Heart left ventricle (tissue), 16 donors: ENCODE data around the gene EIPR1. TPM values are rescaled to one million over a fixed set of nuclear protein-coding genes. Genes with fewer than 3 reads are reported as not detected.
A peak's percentile ranks its signal among the peaks of the same experiment; 100 is the strongest.

Source experiments
- ATAC-seq, 4 donors: fragments of 200-7000 bp; cut with Tn5 transposase; one replicate each; pipeline ENCODE4 v1.9.1; 2020 to 2022; ENCODE audit warnings: moderate library complexity in 4 of 4, mild to moderate bottlenecking in 3 of 4, moderate number of reproducible peaks in 1 of 4
- DNase-seq, 5 donors: peaks; one replicate each; pipeline ENCODE4 v3.0.0-alpha.2; 2020
- H3K27ac ChIP-seq, 12 donors: fragments of 200-600 bp; sonication (generic) in 4 of 12; one replicate each; pipeline versions ENCODE4 v1.5.0 to v1.8.0; 2016 to 2022; ENCODE audit warnings: mild to moderate bottlenecking in 2 of 12
- H3K27me3 ChIP-seq, 9 donors: fragments of 200-600 bp; sonication (generic) in 2 of 9; one replicate each; pipeline versions ENCODE4 v1.5.1 to v1.8.0; 2016 to 2022; ENCODE audit warnings: mild to moderate bottlenecking in 3 of 9
- H3K36me3 ChIP-seq, 9 donors: fragments of 200-600 bp; sonication (generic) in 2 of 9; one replicate each; pipeline versions ENCODE4 v1.5.0 to v1.8.0; 2018 to 2022; ENCODE audit warnings: mild to moderate bottlenecking in 2 of 9
- H3K4me1 ChIP-seq, 12 donors: fragments of 200-600 bp; sonication (generic) in 4 of 12; one replicate each; pipeline versions ENCODE4 v1.5.0 to v1.8.0; 2016 to 2022; ENCODE audit warnings: mild to moderate bottlenecking in 3 of 12
- H3K4me3 ChIP-seq, 12 donors: fragments of 200-600 bp; sonication (generic) in 4 of 12; one replicate each; pipeline versions ENCODE4 v1.5.0 to v1.8.0; 2017 to 2022; ENCODE audit warnings: mild to moderate bottlenecking in 9 of 12, moderate library complexity in 4 of 12
- H3K9me3 ChIP-seq, 12 donors: fragments of 200-600 bp; sonication (generic) in 4 of 12; one replicate each; pipeline versions ENCODE4 v1.5.0 to v1.8.0; 2016 to 2022; ENCODE audit warnings: mild to moderate bottlenecking in 1 of 12
- CTCF ChIP-seq, 12 donors: fragments of 200-600 bp; sonication (generic) in 4 of 12; IDR thresholded peaks; one replicate each; pipeline versions ENCODE4 v1.5.0 to v1.8.0; 2018 to 2022; ENCODE audit warnings: antibody characterized with exemption in 12 of 12, mild to moderate bottlenecking in 5 of 12
- POLR2A ChIP-seq, 2 donors: fragments of 450-650 bp; IDR thresholded peaks; one replicate each; pipeline ENCODE4 v1.6.1; 2017; ENCODE audit warnings: antibody characterized with exemption in 2 of 2, mild to moderate bottlenecking in 2 of 2, moderate library complexity in 2 of 2
- WGBS, 4 donors: extraction: QIAGEN DNeasy Blood & Tissue Kit in 2 of 4; methylation state at CpG; one replicate each; pipeline versions ENCODE4 v1.1.5 to v1.1.7; 2013 to 2018; 5-methylcytosine and 5-hydroxymethylcytosine counted together
- intact Hi-C, 10 donors: fragments of 100-400 bp; cut with DNase I; formaldehyde crosslinking; loops; one replicate each; pipeline versions ENCODE4 v1.11.1 to v1.14.2; 2022
- polyA plus RNA-seq, 2 donors: library from polyadenylated mRNA; stranded (reverse); fragments of 200-250 nt; gene quantifications; one replicate each; pipeline ENCODE4 v1.2.3, GENCODE V29; 2013
- total RNA-seq, 9 donors: library from RNA; depleted of rRNA in 2 of 9; stranded (reverse); fragments of >200 nt in 2 of 9; fragmentation: NEBNext Ultra II Directional in 3 of 9; extraction: Animal tissue kit (Norgen Biotek cat#: 25700) in 3 of 9; gene quantifications; one replicate each; pipeline versions ENCODE4 v1.1.0 to v1.2.4, GENCODE V29; 2016 to 2023
- donor health status: ischemic (EF 13 %, LVEDD 7.1; RV severe dilation, severe dysfunction).
- donor health status: healthy with polysubstance abuse.
- donor health status: DM: no; HTN: yes; CAD: no.
- donor health status: DM: no; HTN: no; CAD: no.
- donor health status: ischemic (EF 25% LVEDD 6.9; RV normal size, moderate dysfunction).
- donor health status: ischemic (EF 25% LVEDD 5.7; RV mildly dilated, moderate dysfunction).
- donor health status: healthy.
- donor health status: DM: yes; HTN: yes; CAD: no.
- donor health status: ischemic (EF 35%, LVEDD 5.7; RV mildly dilated, moderate dysfunction).
- donor health status: nonischemic (EF 11% LVEDD 7.7; RV severe dilation, severe dysfunction).
- donor health status: DM: yes; HTN: yes; CAD: no.
- donor health status: PGD.
- donor health status: ischemic (EF 29% LVEDD 5.4; RV normal size, mild dysfunction).
- donor health status: nonischemic (EF 23%, LVEDD 6.1; RV moderate dilation, normal function).

Gene EIPR1
- total and polyA plus RNA-seq, 11 donors, result 7.9 to 26.1 (median 13.3) TPM

- no peak for TF ChIP-seq CTCF (IDR thresholded peaks at IDR 0.05)
- no peak overlapping the region for H3K27ac ChIP-seq
- H3K9me3 ChIP-seq, result no peaks in the 10 kb centered on the region
- no peak for DNase-seq
- H3K27me3 ChIP-seq, result no peaks in the 10 kb centered on the region
- 92 to 100% (median 98%) methylated on average over 6 to 26 of the region's 26 CpGs for whole genome bisulfite sequencing, 4 donors
- H3K36me3 ChIP-seq, result peaks cover 0 to 16% (median 0%) of the 10 kb centered on the region in 9 donors
- H3K4me3 ChIP-seq, result no peak overlapping the region
- ATAC-seq, result no peak
- no peaks in the 10 kb centered on the region for H3K4me1 ChIP-seq
- intact Hi-C loops, result no loop called here
Observed at GRCh38 chr2:3319745-3320566, 57.7 kb downstream of the EIPR1 start.

- H3K27ac ChIP-seq, result no peak overlapping the region
- H3K9me3 ChIP-seq, result no peaks in the 10 kb centered on the region
- peak in 1 of 5 donors; percentile 42 for DNase-seq
- no peak for ATAC-seq
- peaks cover 0 to 16% (median 0%) of the 10 kb centered on the region in 9 donors for H3K36me3 ChIP-seq
- intact Hi-C loops, result no loop called here
- no peaks in the 10 kb centered on the region for H3K27me3 ChIP-seq
- TF ChIP-seq POLR2A (IDR thresholded peaks at IDR 0.05), result no peak
- no peak for TF ChIP-seq CTCF (IDR thresholded peaks at IDR 0.05)
- H3K4me1 ChIP-seq, result no peaks in the 10 kb centered on the region
- H3K4me3 ChIP-seq, result no peak overlapping the region
- 89 to 97% (median 93%) methylated on average over 12 to 13 of the region's 13 CpGs for WGBS, 4 donors
Observed at GRCh38 chr2:3319134-3319533, 58.5 kb downstream of the EIPR1 start.

GRCh38 chr2:3317871-3318590 lies 59.6 kb downstream of the EIPR1 start:
- Histone ChIP-seq H3K4me3 (no peak overlapping the region), H3K27ac (no peak overlapping the region), H3K9me3 (no peaks in the 10 kb centered on the region), H3K4me1 (no peaks in the 10 kb centered on the region), H3K36me3 (peaks cover 0 to 16% (median 0%) of the 10 kb centered on the region in 9 donors), H3K27me3 (no peaks in the 10 kb centered on the region)
- TF ChIP-seq POLR2A (IDR thresholded peaks at IDR 0.05), result no peak
- TF ChIP-seq CTCF (IDR thresholded peaks at IDR 0.05), result no peak
- 86 to 96% (median 91%) methylated on average over 15 to 27 of the region's 27 CpGs for WGBS, 4 donors
- intact Hi-C loops, result no loop called here
- DNase-seq (peak in 1 of 5 donors; percentile 50), ATAC-seq (no peak)

GRCh38 chr2:3317277-3317685 lies 60.3 kb downstream of the EIPR1 start:
- 84 to 95% (median 90%) methylated on average over 15 to 21 of the region's 21 CpGs for WGBS, 4 donors
- no peak overlapping the region for H3K4me3 ChIP-seq
- no peaks in the 10 kb centered on the region for H3K27me3 ChIP-seq
- TF ChIP-seq POLR2A (IDR thresholded peaks at IDR 0.05) (no peak), CTCF (IDR thresholded peaks at IDR 0.05) (no peak)
- no peak overlapping the region for H3K27ac ChIP-seq
- H3K4me1 ChIP-seq, result no peaks in the 10 kb centered on the region
- H3K36me3 ChIP-seq, result peaks cover 0 to 16% (median 0%) of the 10 kb centered on the region in 9 donors
- intact Hi-C loops, result no loop called here
- ATAC-seq, result no peak
- peak in 1 of 5 donors; percentile 44 for DNase-seq
- no peaks in the 10 kb centered on the region for H3K9me3 ChIP-seq
